ENCODE data around the gene CNOT2. TPM values are rescaled to one million over a fixed set of nuclear protein-coding genes. Genes with fewer than 3 reads are reported as not detected.

Gene CNOT2
- polyA plus RNA-seq, 1 of the 3 experiments (the other 2 are of a cell fraction), result 45.3 TPM

- TF ChIP-seq RCOR1 (IDR thresholded peaks at IDR 0.05; ENCODE audit: low read length), result no peak
- no peak for TF ChIP-seq RFX5 (IDR thresholded peaks at IDR 0.05; ENCODE audit: low read length)
- no peak for TF ChIP-seq IRF3 (IDR thresholded peaks at IDR 0.05; ENCODE audit: low read depth, low read length)
- ChIA-PET CTCF (no interaction called here), POLR2A (no interaction called here)
- H3F3A ChIP-seq (replicated peaks; ENCODE audit: insufficient read depth), result peaks cover 5% of the 10 kb centered on the region
- H3K4me1 ChIP-seq (ENCODE audit: control insufficient read depth in 1 of 2, insufficient read depth in 2 of 2, low read depth in 1 of 2, low read length in 1 of 2), result peaks cover 2 to 8% of the 10 kb centered on the region in 2 experiments
- H3K27ac ChIP-seq (ENCODE audit: low read depth in 2 of 2, low read length in 1 of 2), result no peak overlapping the region
- no peak overlapping the region; the same call in 1 of the 2 replicates for H3K4me2 ChIP-seq
- no peak overlapping the region; a peak in 1 of 4 replicates for H3K4me3 ChIP-seq (ENCODE audit: low read depth in 2 of 2, low read length in 1 of 2)
- H3K36me3 ChIP-seq (replicated peaks in 1 of 2; ENCODE audit: control insufficient read depth in 1 of 2, insufficient read depth in 2 of 2, low read length in 1 of 2), result peaks cover 7 to 10% of the 10 kb centered on the region in 2 experiments
- peaks cover 100% of the 10 kb centered on the region for H3K79me2 ChIP-seq (ENCODE audit: insufficient read depth)
- 93% methylated on average over 5 of the region's 5 CpGs for WGBS (ENCODE audit: low lambda C conversion rate)
- no peaks in the 10 kb centered on the region for H3K9me3 ChIP-seq
- no peak for DNase-seq
- no peaks in the 10 kb centered on the region for H3K9me2 ChIP-seq
- no peak overlapping the region for H2AFZ ChIP-seq (ENCODE audit: low read depth)
- no peaks in the 10 kb centered on the region for H3K27me3 ChIP-seq (ENCODE audit: insufficient read depth)
- no peak overlapping the region for H3K9ac ChIP-seq
- H4K20me1 ChIP-seq (ENCODE audit: insufficient read depth), result peaks cover 71% of the 10 kb centered on the region
Observed at GRCh38 chr12:70254225-70254624, 11.0 kb downstream of the CNOT2 start.

GRCh38 chr12:70254846-70255245, 11.6 kb downstream of the CNOT2 start:
- no peaks in the 10 kb centered on the region for H3K27me3 ChIP-seq (ENCODE audit: insufficient read depth)
- DNase-seq, result no peak
- 96% methylated on average over 5 of the region's 5 CpGs for WGBS (ENCODE audit: low lambda C conversion rate)
- POLR2A ChIA-PET, result no interaction called here
- peaks cover 6 to 14% of the 10 kb centered on the region in 2 experiments for H3K36me3 ChIP-seq (replicated peaks in 1 of 2; ENCODE audit: control insufficient read depth in 1 of 2, insufficient read depth in 2 of 2, low read length in 1 of 2)
- peak overlapping the region; percentile 2; the same call in 1 of the 2 replicates for H3K9ac ChIP-seq
- H3K27ac ChIP-seq (ENCODE audit: low read depth in 2 of 2, low read length in 1 of 2), result peak overlapping the region in 1 of 2 experiments; percentile 39; a peak in 1 of 4 replicates
- no peak overlapping the region for H2AFZ ChIP-seq (ENCODE audit: low read depth)
- no peak for TF ChIP-seq IRF3 (IDR thresholded peaks at IDR 0.05; ENCODE audit: low read depth, low read length)
- TF ChIP-seq TCF12 (IDR thresholded peaks at IDR 0.05), result no peak
- no peak for TF ChIP-seq RXRA (IDR thresholded peaks at IDR 0.05; ENCODE audit: borderline replicate concordance, low read depth)
- no peak for TF ChIP-seq USF1 (IDR thresholded peaks at IDR 0.05; ENCODE audit: borderline replicate concordance, low read depth)
- TF ChIP-seq NRF1 (IDR thresholded peaks at IDR 0.05; ENCODE audit: low read depth, low read length), result no peak
- no peak for TF ChIP-seq TAF1 (IDR thresholded peaks at IDR 0.05; ENCODE audit: borderline replicate concordance, low read depth, low read length)
- no peak for TF ChIP-seq CHD2 (IDR thresholded peaks at IDR 0.05; ENCODE audit: low read length, partially characterized antibody)
- peaks cover 100% of the 10 kb centered on the region for H3K79me2 ChIP-seq (ENCODE audit: insufficient read depth)
- H3K4me1 ChIP-seq (ENCODE audit: control insufficient read depth in 1 of 2, insufficient read depth in 2 of 2, low read depth in 1 of 2, low read length in 1 of 2), result peaks cover 2 to 8% of the 10 kb centered on the region in 2 experiments
- H3K9me2 ChIP-seq, result no peaks in the 10 kb centered on the region
- peaks cover 5% of the 10 kb centered on the region for H3F3A ChIP-seq (replicated peaks; ENCODE audit: insufficient read depth)
- H3K4me3 ChIP-seq (ENCODE audit: low read depth in 2 of 2, low read length in 1 of 2), result peak overlapping the region in 1 of 2 experiments; percentile 17; a peak in 1 of 4 replicates
- peaks cover 71% of the 10 kb centered on the region for H4K20me1 ChIP-seq (ENCODE audit: insufficient read depth)
- CTCF ChIA-PET, result no interaction called here
- H3K9me3 ChIP-seq, result no peaks in the 10 kb centered on the region
- peak overlapping the region; percentile 53 for H3K4me2 ChIP-seq

Data from SK-N-SH (cell line).